Endometrium (tissue), 2 donors: ENCODE results near the gene GRAPL.
"Not testable (repeated sequence)": the region's sequence is repeated elsewhere in the genome, so short reads cannot be mapped to it uniquely, and the experiment has no call there.

Experiments used
- FAIRE-seq: peaks from 2 replicates; lab custom pipeline; 2012; peaks lifted over from hg19 to GRCh38; lab: Jason Lieb, UNC
- donor health status: control.
- donor health status: control.

GRAPL gene

GRCh38 chr17:19127148-19127980 is at the start of gene GRAPL:
Gene GRAPL, plus strand, starts transcription at chr17:19127589. Its CDS starts 31 bp downstream, at chr17:19127620.
- FAIRE-seq: not testable (repeated sequence)

DNA sequence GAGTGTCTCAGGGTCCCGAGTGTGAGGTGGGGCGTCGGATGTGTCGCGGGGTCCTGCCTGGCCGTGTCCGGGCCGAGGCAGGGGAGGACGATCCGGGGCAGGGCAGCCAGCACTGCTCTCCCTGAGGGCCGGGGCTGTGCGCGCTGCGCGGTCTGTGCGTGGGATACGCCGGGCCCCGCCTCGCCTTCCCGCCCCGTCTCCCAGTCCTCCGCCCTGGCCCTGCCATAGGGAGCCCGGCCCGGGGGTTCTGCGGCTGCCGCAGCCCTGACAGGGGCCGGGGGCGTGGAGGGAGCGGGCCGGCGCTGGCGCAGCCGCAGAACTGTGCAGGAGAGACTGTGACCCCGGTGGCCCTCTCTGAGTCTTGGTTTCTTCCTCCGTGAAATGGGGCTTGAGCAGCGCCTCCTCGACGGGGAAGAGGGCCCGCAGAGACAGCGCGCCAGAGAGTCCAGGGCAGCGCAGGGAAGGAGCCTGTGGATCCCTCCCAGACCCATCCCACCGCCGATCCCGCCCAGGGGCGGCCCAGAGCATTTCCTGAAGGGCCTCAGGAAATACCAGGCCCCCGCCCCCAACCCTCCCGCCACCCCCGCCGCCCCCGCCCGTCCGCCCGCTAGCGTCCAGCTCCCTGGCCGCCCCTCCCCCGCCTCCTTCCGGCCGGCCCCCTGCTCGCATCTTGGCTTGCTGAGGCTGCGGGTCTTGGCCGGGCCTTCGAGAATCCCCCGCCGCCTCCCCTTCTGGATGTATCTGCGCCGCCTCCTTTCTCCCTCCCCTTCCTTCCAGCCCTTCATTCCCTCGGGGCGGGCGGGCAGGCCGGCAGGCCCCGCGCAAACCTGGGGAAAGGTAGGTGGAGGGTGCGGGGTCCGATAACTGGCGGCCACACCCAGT is 38.3 kb upstream of the GRAPL start:
- not testable (repeated sequence) for FAIRE-seq

GRCh38 chr17:19090058-19090772 is 37.2 kb upstream of the GRAPL start:
- not testable (repeated sequence) for FAIRE-seq

DNA sequence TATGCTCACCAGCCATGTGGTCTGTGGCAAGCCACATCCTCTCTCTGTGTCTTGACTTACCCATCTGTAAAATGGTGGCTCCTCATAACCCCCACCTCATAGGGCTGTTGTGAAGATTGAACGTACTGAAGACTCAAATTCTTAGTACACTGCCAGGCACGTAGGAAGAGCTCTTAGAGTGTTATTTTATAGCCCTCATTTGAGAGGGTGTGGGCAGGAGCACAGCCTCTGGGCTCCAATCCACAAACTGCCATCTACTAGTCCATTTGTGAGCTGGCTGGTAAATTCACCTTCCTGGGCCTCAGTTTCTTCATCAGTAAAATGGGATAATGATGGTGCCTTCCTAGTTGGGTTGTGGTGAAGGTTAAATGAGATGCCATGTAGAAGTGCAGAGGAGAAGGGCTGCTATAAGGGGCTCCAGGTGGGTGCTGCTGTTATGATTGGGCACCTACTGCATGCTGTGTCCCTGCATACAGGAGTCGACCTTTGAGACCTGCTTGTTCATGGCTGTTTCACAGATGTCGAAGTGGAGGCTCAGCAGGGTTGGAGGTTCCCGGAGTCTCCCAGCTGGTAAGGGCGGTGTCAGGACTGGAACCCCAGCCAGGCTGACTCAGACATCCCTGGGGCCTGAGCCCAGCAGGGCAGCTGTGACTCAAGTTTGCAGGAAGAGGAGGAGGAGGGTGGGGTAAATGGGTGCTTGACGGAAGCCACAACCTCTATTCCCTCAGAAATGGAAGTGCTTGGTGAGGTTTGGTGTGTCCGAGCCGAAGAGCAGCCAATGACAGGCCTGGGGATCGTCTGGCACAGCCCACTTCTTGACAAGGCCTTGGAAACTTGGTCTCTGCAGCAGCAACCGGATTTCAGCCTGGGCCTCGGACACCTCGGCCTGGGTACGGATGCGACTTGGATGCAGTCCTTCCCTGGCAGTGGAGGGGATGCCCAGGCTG is 34.4 kb upstream of the GRAPL start:
- FAIRE-seq: not testable (repeated sequence)

- FAIRE-seq: not testable (repeated sequence)
These were observed 33.5 kb upstream of the GRAPL start for GRCh38 chr17:19093684-19094438.

DNA sequence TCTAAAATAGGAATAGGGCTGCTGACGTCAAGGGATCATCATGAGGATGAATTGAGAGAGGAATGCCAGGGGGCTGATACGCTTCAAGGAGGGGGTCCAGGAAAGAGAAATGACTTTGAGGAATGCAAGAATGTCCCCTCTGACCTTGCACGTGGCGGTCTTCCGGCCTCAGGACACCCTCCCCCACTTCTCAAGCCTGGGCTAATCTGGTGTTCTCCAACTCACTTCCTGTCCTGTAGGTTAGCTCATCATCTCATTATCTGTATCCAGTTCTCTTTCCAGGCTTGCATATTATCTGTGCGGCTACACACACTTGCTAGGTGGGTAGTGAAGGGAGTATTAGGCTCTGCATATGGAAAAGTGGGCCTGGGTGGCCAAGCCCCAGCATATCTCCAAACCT is 18.9 kb upstream of the GRAPL start:
- FAIRE-seq: not testable (repeated sequence)

- FAIRE-seq: not testable (repeated sequence)
These were observed 16.9 kb upstream of the GRAPL start for GRCh38 chr17:19110189-19111097.

DNA sequence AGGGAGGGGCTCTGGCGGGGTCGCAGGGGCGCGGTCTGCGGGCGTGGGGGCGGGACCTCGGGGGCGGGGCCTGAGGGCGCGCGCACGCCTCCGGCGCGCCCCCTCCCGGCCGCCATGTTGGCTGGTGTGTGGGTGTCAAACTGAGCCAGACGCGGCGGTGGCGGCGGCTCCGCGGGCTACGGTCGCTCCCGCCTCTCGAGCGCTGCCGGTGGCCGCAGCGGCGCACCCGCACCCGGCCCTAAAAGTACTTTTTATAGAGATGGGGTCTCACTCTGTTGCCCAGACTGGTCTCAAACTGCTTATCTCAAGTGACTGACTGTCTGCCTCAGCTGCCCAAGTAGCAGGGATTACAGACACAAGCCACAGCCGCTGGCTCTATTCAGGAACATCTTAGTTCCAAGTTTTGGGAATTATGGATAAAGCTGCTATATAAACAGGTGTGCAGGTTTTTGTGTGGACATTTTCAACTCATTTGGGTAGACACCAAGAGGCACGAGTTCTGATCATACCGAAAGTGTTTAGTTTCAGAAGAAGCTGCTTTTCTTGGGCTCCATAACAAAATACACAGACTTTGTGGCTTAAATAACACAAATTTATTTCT is 16.2 kb upstream of the GRAPL start:
- not testable (repeated sequence) for FAIRE-seq

GRCh38 chr17:19111801-19112458 is 15.5 kb upstream of the GRAPL start:
- FAIRE-seq: peak; percentile 66

DNA sequence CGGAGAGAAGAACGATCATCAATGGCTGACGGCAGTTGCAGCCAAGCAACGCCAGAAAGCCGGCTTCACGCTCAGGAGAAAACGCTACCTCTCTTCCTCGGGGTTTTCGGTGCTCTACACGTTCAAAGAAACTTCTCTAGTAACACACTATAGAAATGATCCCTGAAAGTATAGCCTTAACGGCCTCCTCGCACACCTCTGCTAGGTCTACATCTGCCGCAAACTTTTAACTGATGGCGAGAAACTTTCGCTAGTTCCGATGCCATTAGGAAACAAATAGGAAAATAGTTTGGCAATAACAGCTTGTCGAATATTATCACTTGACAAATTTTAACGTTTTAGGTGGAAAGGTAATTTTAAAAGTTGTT is 14.9 kb upstream of the GRAPL start:
- FAIRE-seq: not testable (repeated sequence)

DNA sequence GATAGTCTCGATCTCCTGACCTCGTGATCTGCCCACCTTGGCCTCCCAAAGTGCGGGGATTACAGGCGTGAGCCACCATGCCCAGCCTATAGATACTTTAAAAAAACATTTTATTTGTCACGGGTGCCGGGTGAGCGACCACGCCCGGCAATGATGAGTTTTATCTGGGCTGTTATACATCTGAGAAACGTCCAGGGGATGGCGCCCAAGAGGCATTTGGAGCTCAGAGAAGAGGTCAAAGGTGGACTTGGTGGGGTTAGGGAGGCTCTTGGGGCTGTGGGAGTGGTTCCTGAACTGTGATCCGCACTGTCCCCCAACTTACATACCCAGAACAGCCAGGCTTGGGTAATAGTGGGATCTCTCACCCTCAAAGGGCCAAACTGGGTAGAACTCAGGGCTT is 8.7 kb upstream of the GRAPL start:
- not testable (repeated sequence) for FAIRE-seq

GRCh38 chr17:19125289-19125688 is 2.1 kb upstream of the GRAPL start:
- FAIRE-seq: not testable (repeated sequence)

GRCh38 chr17:19129500-19129899 is 2.1 kb downstream of the GRAPL start:
- not testable (repeated sequence) for FAIRE-seq

DNA sequence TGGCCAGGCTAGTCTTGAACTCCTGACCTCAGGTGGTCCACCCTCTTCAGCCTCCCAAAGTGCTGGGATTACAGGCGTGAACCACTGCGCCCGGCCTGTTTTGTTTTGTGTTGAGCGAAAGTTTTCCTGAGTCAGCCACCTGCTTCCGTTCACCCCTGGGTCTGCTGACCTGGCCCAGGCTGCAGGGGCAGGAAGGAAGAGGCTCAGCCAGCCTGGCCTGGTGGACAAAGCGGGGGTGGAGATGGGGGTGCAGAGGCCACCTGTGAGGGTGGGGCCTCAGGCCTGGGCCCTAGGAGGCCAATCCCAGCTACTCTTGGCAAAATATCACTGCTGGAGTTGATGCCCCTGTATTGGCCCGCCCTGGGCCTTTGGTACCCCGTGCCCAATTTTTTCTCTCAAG is 3.7 kb downstream of the GRAPL start:
- not testable (repeated sequence) for FAIRE-seq

GRCh38 chr17:19131772-19132171 is 4.4 kb downstream of the GRAPL start:
- not testable (repeated sequence) for FAIRE-seq

- not testable (repeated sequence) for FAIRE-seq
These were observed 6.4 kb downstream of the GRAPL start for GRCh38 chr17:19133793-19134192.

GRCh38 chr17:19135391-19135790 is 8.0 kb downstream of the GRAPL start:
- FAIRE-seq: not testable (repeated sequence)

- FAIRE-seq: not testable (repeated sequence)
These were observed 8.7 kb downstream of the GRAPL start for GRCh38 chr17:19136138-19136537.
